ENCODE measurements around the gene WDR27. TPM values are rescaled to one million over a fixed set of nuclear protein-coding genes. Genes with fewer than 3 reads are reported as not detected.

The WDR27 gene
- total and polyA plus RNA-seq, 2 experiments from 2014 or later: 27.7 to 29.7 TPM

DNA sequence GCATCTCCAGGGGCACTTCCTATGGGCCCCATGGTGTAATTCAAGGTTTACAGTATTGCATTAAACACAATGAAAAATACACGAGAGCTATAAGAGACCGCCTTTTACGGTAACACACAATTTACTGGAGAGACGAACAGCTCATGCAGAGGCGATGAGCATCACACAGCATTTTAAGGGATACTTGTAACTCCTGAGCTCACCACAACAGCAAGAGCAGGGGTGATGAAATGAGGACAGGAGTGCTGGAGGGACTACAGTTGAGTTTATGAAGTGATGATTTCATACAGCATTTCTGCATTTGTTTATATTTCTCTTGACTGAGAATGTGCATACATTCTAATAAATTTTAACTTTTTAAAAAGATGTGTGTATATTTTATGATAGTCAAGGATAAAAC lies 113.9 kb downstream of the WDR27 start:
- WGBS (ENCODE audit: low lambda C conversion rate, missing lambda C conversion rate): 81% methylated on average over 5 of the region's 5 CpGs

DNA sequence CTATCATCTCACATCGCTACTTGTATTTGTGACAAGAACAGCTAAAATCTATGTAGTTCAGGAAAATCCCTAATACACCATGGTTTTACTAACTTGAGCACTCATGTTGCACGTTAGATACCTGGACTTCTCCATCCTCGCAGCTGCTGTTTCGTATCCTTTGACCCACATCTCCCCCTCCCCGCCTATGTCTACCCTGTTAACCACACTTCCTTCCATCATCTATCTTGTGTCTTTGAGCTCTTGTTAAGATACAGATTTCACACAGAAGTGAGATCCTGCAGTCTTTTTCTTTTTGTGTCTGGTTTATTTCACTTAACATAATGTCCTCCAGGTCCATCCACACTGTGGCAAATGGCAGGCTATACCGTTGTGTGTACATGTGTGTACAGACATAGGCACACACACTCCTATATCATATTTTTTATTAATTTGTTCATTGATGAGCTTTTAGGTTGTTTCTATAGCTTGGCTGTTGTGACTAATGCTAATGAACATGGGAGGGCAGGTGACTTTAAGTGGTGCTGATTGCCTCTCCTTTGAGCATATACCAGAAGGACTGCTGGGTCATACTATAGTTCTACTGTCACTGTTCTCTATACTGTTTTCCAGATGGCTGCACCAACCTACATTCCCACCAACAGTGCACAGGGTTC lies 117.8 kb downstream of the WDR27 start:
- Histone ChIP-seq H3K9me3 (ENCODE audit: low read depth) (peaks cover 6% of the 10 kb centered on the region), H3K27me3 (no peaks in the 10 kb centered on the region), H3K4me2 (no peak overlapping the region), H3K9me2 (replicated peaks; ENCODE audit: insufficient read depth) (no peaks in the 10 kb centered on the region), H3K36me3 (replicated peaks; ENCODE audit: insufficient read depth, low read depth) (no peaks in the 10 kb centered on the region), H3K4me1 (ENCODE audit: insufficient read depth) (no peaks in the 10 kb centered on the region), H4K20me1 (ENCODE audit: insufficient read depth, poor library complexity, severe bottlenecking) (no peaks in the 10 kb centered on the region), H2AFZ (no peak overlapping the region), H3K79me2 (no peaks in the 10 kb centered on the region), H3K27ac (no peak overlapping the region), H3K4me3 (no peak overlapping the region)
- DNase-seq (ENCODE audit: low spot score): no peak
- 72% methylated on average over 6 of the region's 6 CpGs for WGBS (ENCODE audit: low lambda C conversion rate, missing lambda C conversion rate)
- no peak for TF ChIP-seq EZH2phosphoT487 (IDR thresholded peaks at IDR 0.05; ENCODE audit: low read depth, severe bottlenecking, unreplicated experiment)
- TF ChIP-seq, protein P1, sequence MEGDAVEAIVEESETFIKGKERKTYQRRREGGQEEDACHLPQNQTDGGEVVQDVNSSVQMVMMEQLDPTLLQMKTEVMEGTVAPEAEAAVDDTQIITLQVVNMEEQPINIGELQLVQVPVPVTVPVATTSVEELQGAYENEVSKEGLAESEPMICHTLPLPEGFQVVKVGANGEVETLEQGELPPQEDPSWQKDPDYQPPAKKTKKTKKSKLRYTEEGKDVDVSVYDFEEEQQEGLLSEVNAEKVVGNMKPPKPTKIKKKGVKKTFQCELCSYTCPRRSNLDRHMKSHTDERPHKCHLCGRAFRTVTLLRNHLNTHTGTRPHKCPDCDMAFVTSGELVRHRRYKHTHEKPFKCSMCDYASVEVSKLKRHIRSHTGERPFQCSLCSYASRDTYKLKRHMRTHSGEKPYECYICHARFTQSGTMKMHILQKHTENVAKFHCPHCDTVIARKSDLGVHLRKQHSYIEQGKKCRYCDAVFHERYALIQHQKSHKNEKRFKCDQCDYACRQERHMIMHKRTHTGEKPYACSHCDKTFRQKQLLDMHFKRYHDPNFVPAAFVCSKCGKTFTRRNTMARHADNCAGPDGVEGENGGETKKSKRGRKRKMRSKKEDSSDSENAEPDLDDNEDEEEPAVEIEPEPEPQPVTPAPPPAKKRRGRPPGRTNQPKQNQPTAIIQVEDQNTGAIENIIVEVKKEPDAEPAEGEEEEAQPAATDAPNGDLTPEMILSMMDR (IDR thresholded peaks at IDR 0.05; ENCODE audit: poor library complexity): no peak
- TF ChIP-seq EZH2 (IDR thresholded peaks at IDR 0.05; ENCODE audit: borderline replicate concordance): no peak

More for the DNA sequence above, 113.9 kb downstream of the WDR27 start:
- TF ChIP-seq, protein P1 (IDR thresholded peaks at IDR 0.05; ENCODE audit: poor library complexity): no peak
- TF ChIP-seq EZH2phosphoT487 (IDR thresholded peaks at IDR 0.05; ENCODE audit: low read depth, severe bottlenecking, unreplicated experiment): no peak
- TF ChIP-seq EZH2 (IDR thresholded peaks at IDR 0.05; ENCODE audit: borderline replicate concordance): no peak
- no peaks in the 10 kb centered on the region for H3K27me3 ChIP-seq
- DNase-seq (ENCODE audit: low spot score): no peak
- no peaks in the 10 kb centered on the region for H3K79me2 ChIP-seq
- no peak overlapping the region for H2AFZ ChIP-seq
- no peak overlapping the region for H3K4me2 ChIP-seq
- H4K20me1 ChIP-seq (ENCODE audit: insufficient read depth, poor library complexity, severe bottlenecking): no peaks in the 10 kb centered on the region
- peaks cover 6% of the 10 kb centered on the region for H3K9me3 ChIP-seq (ENCODE audit: low read depth)
- H3K27ac ChIP-seq: no peak overlapping the region
- no peaks in the 10 kb centered on the region for H3K36me3 ChIP-seq (replicated peaks; ENCODE audit: insufficient read depth, low read depth)
- no peaks in the 10 kb centered on the region for H3K9me2 ChIP-seq (replicated peaks; ENCODE audit: insufficient read depth)
- no peaks in the 10 kb centered on the region for H3K4me1 ChIP-seq (ENCODE audit: insufficient read depth)
- no peak overlapping the region for H3K4me3 ChIP-seq

DNA sequence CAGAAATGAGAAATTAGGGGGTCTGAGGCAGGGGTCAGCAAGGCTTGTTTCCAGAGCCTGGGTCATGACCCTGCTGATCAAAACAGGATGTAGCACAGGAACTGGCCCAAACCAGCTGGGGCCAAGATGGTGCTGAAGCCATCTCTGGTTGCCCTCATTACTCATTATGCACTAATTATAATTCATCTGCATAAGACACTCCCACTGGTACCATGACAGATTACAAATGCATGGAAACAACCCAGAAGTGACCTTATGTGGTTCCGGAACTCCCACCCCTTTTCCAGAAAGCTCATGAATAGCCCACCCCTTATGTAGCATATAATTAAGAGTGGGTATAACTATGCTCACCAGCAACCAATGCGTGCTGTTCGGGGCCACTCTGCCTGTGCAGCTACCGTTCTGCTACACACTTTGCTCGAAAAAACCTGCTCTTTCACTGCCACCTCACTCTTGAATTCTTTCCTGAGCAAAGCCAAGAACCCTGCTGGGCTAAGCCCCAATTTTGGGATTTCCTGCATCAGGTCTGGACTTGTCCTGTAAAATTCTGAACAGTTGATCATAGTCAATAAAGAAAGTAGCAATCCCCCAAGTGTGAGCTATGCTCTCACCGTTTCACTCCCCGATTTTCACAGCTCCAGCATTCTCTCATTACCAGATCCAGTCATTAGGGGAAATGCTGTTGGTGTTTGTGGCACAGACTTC lies 122.3 kb downstream of the WDR27 start:
- Histone ChIP-seq H3K27ac (no peak overlapping the region), H2AFZ (no peak overlapping the region), H3K36me3 (replicated peaks; ENCODE audit: insufficient read depth, low read depth) (no peaks in the 10 kb centered on the region), H3K9me2 (replicated peaks; ENCODE audit: insufficient read depth) (no peaks in the 10 kb centered on the region), H3K4me2 (no peak overlapping the region), H3K9me3 (ENCODE audit: low read depth) (no peaks in the 10 kb centered on the region), H3K27me3 (no peaks in the 10 kb centered on the region), H3K4me3 (no peak overlapping the region), H4K20me1 (ENCODE audit: insufficient read depth, poor library complexity, severe bottlenecking) (no peaks in the 10 kb centered on the region), H3K79me2 (no peaks in the 10 kb centered on the region), H3K4me1 (ENCODE audit: insufficient read depth) (no peaks in the 10 kb centered on the region)
- no peak for DNase-seq (ENCODE audit: low spot score)
- WGBS (ENCODE audit: low lambda C conversion rate, missing lambda C conversion rate): 92% methylated on average over 7 of the region's 7 CpGs
- no peak for TF ChIP-seq EZH2 (IDR thresholded peaks at IDR 0.05; ENCODE audit: borderline replicate concordance)

DNA sequence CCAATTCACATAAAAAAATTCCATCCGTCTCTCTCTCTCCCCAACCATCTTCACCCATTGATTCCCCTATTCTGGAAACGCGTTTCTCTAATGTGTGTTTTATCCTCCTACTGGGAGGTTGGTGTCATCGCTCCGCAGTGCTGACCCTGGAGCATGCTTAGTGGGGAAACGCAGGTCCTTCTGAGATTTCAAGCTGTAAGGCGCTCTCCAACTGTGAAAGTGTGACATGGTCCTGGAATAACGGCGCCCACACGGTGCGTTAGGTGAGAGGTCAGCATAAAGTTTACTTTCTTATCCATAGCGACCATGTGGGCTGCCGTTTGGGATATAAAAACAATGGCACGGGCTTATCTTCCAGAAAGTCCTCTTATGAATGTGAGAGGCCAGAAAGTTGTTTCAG lies 123.9 kb downstream of the WDR27 start:
- Histone ChIP-seq H3K27ac (no peak overlapping the region), H3K9me3 (ENCODE audit: low read depth) (no peaks in the 10 kb centered on the region), H3K36me3 (replicated peaks; ENCODE audit: insufficient read depth, low read depth) (no peaks in the 10 kb centered on the region), H3K79me2 (no peaks in the 10 kb centered on the region), H3K4me1 (ENCODE audit: insufficient read depth) (no peaks in the 10 kb centered on the region), H3K9me2 (replicated peaks; ENCODE audit: insufficient read depth) (no peaks in the 10 kb centered on the region), H3K27me3 (no peaks in the 10 kb centered on the region), H2AFZ (no peak overlapping the region), H3K4me2 (no peak overlapping the region), H3K4me3 (no peak overlapping the region), H4K20me1 (ENCODE audit: insufficient read depth, poor library complexity, severe bottlenecking) (no peaks in the 10 kb centered on the region)
- 93% methylated on average over 14 of the region's 14 CpGs for WGBS (ENCODE audit: low lambda C conversion rate, missing lambda C conversion rate)
- DNase-seq (ENCODE audit: low spot score): no peak
- TF ChIP-seq, protein P1 (IDR thresholded peaks at IDR 0.05; ENCODE audit: poor library complexity): no peak
- TF ChIP-seq EZH2 (IDR thresholded peaks at IDR 0.05; ENCODE audit: borderline replicate concordance) (no peak), EZH2phosphoT487 (IDR thresholded peaks at IDR 0.05; ENCODE audit: low read depth, severe bottlenecking, unreplicated experiment) (no peak)
